GM12865 (cell line): ENCODE measurements around the gene TAS1R2.

Experiments used
- DNase-seq: peaks from one replicate; pipeline ENCODE4 v3.0.0; 2010; ENCODE audit warnings: low read depth
- H3K4me3 ChIP-seq: 2 replicates; pipeline ENCODE4 v1.5.1; 2011; ENCODE audit warnings: mild to moderate bottlenecking, low read depth, low read length, control low read depth
- TF ChIP-seq, protein P1 (sequence below): IDR thresholded peaks from 2 replicates; pipeline ENCODE4 v1.5.1; 2011; ENCODE audit warnings: low read length, control low read depth, low read depth, inconsistent platforms; ENCODE audit not compliant: insufficient read depth; ENCODE audit errors: missing control alignments

Gene TAS1R2

DNA sequence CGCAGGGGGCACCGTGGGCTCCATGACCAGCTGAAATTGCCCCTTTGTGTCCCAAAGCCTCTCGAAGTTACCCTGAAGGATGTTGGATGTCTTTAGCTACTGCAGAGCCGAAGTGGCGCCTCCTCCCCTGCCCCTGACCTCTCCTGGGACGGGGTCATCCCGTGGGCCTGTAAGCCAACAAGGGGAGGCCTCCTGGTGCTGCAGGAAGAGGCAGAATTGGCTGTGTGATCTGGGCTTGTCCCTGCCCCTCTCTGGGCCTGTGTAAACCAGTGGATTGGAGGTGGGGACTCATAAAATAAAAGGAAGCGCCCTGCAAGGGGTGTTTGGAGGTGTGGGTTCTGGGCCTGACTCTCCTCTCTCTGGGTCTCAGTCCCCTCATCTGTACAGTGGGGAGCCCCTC is 2.1 kb upstream of the TAS1R2 start:
- no peak for DNase-seq
- no peak overlapping the region for H3K4me3 ChIP-seq
- TF ChIP-seq, protein P1, sequence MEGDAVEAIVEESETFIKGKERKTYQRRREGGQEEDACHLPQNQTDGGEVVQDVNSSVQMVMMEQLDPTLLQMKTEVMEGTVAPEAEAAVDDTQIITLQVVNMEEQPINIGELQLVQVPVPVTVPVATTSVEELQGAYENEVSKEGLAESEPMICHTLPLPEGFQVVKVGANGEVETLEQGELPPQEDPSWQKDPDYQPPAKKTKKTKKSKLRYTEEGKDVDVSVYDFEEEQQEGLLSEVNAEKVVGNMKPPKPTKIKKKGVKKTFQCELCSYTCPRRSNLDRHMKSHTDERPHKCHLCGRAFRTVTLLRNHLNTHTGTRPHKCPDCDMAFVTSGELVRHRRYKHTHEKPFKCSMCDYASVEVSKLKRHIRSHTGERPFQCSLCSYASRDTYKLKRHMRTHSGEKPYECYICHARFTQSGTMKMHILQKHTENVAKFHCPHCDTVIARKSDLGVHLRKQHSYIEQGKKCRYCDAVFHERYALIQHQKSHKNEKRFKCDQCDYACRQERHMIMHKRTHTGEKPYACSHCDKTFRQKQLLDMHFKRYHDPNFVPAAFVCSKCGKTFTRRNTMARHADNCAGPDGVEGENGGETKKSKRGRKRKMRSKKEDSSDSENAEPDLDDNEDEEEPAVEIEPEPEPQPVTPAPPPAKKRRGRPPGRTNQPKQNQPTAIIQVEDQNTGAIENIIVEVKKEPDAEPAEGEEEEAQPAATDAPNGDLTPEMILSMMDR: no peak

DNA sequence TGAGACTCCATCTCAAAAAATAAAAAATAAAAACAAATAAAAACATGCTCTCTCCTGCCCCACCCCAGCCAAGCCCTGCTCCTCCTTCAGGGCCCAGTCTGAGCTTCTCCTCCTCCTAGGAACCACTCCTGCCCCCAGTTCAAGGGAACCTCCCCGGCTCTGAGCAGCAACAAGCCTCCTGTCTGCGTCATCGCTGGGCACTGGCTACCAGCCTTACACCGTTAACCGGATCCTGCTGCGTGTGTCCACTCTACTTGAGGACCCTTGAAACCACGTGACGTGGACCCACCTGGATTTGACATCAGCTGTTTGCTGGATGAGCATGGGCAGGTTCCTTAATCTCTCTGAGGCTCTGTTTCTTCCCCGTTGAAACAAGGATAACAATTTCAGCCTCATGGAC is 1.6 kb upstream of the TAS1R2 start:
- TF ChIP-seq, protein P1: no peak
- DNase-seq: no peak
- no peak overlapping the region for H3K4me3 ChIP-seq

DNA sequence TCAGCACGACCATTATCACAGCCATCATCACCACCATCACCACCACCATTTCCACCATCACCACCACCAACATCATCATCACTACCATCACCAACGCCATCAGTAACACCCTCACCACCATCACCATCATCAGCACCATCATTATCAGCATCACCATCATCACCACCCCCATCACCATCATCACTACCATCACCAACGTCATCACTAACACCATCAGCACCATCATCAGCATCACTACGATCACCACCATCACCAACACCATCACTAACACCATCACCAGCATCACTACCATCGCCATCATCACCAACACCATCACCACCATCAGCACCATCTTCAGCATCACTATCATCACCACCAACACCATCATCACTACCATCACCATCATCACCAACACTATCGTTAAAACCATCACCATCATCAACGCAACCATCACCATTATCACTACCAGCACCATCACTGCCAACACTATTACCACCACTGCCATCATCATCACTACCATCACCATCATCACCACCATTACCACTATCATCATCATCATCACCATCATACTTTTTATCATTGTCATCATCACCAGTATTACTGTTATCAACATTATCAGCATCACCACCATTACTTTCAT is 1.3 kb downstream of the TAS1R2 start:
- TF ChIP-seq, protein P1: no peak
- no peak overlapping the region for H3K4me3 ChIP-seq
- DNase-seq: no peak

DNA sequence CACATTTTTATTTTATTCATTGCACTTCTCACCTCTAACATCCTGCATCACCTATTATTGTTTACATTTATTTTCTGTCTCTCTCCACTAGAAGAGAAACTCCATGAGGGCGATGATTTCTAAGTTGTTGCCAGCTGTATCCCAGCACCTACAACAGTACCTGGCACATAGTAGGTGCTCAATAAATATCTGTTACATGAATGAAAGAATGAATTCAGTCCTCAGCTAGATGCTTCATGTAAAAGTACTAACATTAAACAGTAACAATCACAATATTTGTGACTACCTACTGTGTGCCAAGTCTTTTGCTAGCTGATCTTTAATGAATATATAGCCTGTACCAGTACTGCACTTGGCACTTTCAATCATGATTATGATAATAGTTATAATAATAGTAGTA is 3.0 kb downstream of the TAS1R2 start:
- no peak overlapping the region for H3K4me3 ChIP-seq
- no peak for DNase-seq
- TF ChIP-seq, protein P1: no peak

DNA sequence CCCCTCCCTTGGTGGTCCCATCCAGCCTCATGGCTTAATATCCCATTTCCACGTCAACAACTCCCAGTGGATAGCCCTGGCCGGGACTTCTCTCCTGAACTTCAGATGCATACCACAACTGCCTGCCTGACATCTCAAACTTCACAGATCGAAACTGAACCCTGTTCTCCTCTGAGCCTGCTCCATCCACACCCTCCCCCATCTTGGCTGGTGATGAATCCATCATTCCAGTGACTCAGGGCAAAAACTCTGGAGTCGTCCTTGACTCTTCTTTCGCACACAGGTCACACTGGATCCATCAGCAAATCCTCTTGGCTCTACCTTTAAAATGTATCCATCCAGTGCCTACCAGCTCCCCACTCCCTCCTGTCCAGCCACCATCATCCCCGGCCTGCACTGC is 3.9 kb downstream of the TAS1R2 start:
- TF ChIP-seq, protein P1: no peak
- no peak for DNase-seq
- H3K4me3 ChIP-seq: no peak overlapping the region

DNA sequence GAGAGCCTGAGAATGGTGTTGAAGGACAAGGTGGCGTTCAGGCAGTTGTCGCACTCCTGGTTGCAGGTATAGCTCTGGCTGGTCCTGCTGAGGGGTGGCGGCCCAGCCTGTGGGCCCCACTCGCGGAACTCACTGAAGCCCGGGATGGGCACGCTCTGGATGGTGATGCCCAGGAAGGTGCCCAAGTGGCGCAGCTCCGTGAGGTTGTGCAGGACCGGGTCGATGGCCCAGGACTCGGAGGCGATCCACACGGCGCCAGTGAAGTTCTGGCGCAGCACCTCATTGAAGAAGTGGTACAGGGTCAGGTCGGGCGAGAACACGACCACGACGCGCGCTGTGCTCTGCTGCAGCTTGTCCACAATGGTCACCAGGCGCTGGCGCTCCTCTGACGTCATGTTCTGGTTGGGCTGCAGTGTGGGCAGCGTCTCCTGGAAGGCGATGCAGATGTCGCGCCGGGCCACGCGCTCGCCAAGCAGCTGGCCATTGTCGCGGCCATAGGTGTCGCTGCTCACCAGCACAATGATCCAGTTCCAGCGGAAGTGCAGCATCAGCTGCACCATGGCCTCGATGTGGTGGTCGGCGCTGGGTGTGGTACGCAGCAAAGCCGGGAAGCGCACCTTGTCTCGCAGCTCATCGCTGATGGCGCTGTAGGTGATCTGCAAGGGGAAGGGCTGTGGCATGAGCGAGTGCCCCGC is 5.0 kb downstream of the TAS1R2 start:
- TF ChIP-seq, protein P1: no peak
- DNase-seq: no peak
- no peak overlapping the region for H3K4me3 ChIP-seq

DNA sequence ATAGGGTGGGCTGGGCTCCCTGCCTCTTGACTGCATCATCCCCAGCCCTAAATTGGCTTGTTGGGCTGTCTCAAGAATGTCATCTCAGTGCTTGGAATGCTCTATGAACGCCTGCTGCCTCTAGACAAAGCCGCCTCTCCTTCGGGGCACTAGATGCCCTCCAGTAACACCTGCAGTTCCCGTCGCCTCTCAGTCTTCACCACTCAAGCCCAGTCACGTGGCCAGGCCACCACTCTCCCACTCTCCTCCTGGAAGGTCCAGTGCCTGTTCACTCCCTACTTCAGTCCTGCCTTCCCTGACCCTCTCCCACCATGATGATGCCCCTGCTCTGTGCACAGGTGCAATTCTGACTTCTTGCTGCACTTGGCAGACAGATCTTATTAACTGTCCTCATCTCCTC is 7.0 kb downstream of the TAS1R2 start:
- no peak overlapping the region for H3K4me3 ChIP-seq
- DNase-seq: no peak
- TF ChIP-seq, protein P1: no peak
